PC-3 (cell line): ENCODE measurements around the gene HACD1. TPM values are rescaled to one million over a fixed set of nuclear protein-coding genes. Genes with fewer than 3 reads are reported as not detected.

Source experiments
- ATAC-seq: fragments of 200-7000 bp; cut with Tn5 transposase; 2 replicates; pipeline ENCODE4 v1.9.1; 2020; ENCODE audit warnings: mild to moderate bottlenecking, moderate library complexity
- BruUV-seq: library from RNA; stranded (reverse); fragments of 400-500 nt; replicated peaks from 2 replicates; lab custom pipeline; 2021; lab: Mats Ljungman, UMichigan
- CTCF ChIA-PET: fragments of 300-600 bp; sonication (Branson Sonifier 250); formaldehyde crosslinking; loops from one replicate; lab custom pipeline; 2022; ENCODE audit warnings: antibody characterized with exemption; lab: Charles Lee
- POLR2A ChIA-PET: fragments of 300-600 bp; sonication (Branson Sonifier 250); formaldehyde crosslinking; loops from one replicate; lab custom pipeline; 2022; ENCODE audit warnings: antibody characterized with exemption; ENCODE audit not compliant: unreplicated experiment; lab: Charles Lee
- DNase-seq: peaks from one replicate; pipeline ENCODE4 v3.0.0-alpha.2; 2015
- H2AFZ ChIP-seq: fragments of 300-600 bp; sonication (generic); 2 replicates; pipeline ENCODE4 v1.6.0; 2016; ENCODE audit warnings: antibody characterized with exemption, low read length
- H3F3A ChIP-seq: fragments of 300-600 bp; sonication (generic); one replicate; pipeline ENCODE4 v1.6.0; 2017; ENCODE audit warnings: antibody characterized with exemption, low read length, control low read depth, mild to moderate bottlenecking; ENCODE audit not compliant: unreplicated experiment
- H3K27ac ChIP-seq: fragments of 300-600 bp; sonication (generic); 2 replicates; pipeline ENCODE4 v1.5.1; 2016; ENCODE audit warnings: mild to moderate bottlenecking, low read length
- H3K27me3 ChIP-seq: fragments of 300-600 bp; sonication (generic); 2 replicates; pipeline ENCODE4 v1.6.1; 2016; ENCODE audit warnings: low read length, mixed read lengths
- H3K36me3 ChIP-seq: fragments of 300-600 bp; sonication (generic); 2 replicates; pipeline ENCODE4 v1.6.1; 2016; ENCODE audit warnings: low read depth, mixed run types, low read length, mixed read lengths
- H3K4me1 ChIP-seq: fragments of 300-600 bp; sonication (generic); 2 replicates; pipeline ENCODE4 v1.5.1; 2016; ENCODE audit warnings: low read length; ENCODE audit not compliant: insufficient read depth
- H3K4me2 ChIP-seq: fragments of 300-600 bp; sonication (generic); 2 replicates; pipeline ENCODE4 v1.6.0; 2016; ENCODE audit warnings: low read length
- H3K4me3 ChIP-seq: fragments of 300-600 bp; sonication (generic); 2 replicates; pipeline ENCODE4 v1.5.1; 2016; ENCODE audit warnings: mild to moderate bottlenecking, low read length, mixed read lengths
- H3K79me2 ChIP-seq: fragments of 300-600 bp; sonication (generic); 2 replicates; pipeline ENCODE4 v1.6.1; 2017; ENCODE audit warnings: low read length, mixed read lengths
- H3K9ac ChIP-seq: fragments of 300-600 bp; sonication (generic); 2 replicates; pipeline ENCODE4 v1.6.0; 2016; ENCODE audit warnings: mild to moderate bottlenecking, low read length
- H3K9me2 ChIP-seq: fragments of 300-600 bp; sonication (generic); replicated peaks from 2 replicates; pipeline ENCODE4 v1.6.1; 2016; ENCODE audit warnings: mixed run types, low read length, mixed read lengths
- H3K9me3 ChIP-seq: fragments of 300-600 bp; sonication (generic); 2 replicates; pipeline ENCODE4 v1.6.1; 2016; ENCODE audit warnings: low read length, mixed read lengths
- H4K20me1 ChIP-seq: fragments of 300-600 bp; sonication (generic); 2 replicates; pipeline ENCODE4 v1.6.1; 2016; ENCODE audit warnings: low read length, mixed read lengths
- EZH2 ChIP-seq: fragments of 300-600 bp; sonication (generic); IDR thresholded peaks from one replicate; pipeline ENCODE4 v1.6.1; 2017; ENCODE audit warnings: antibody characterized with exemption, mild to moderate bottlenecking, low read length; ENCODE audit not compliant: unreplicated experiment
- EZH2phosphoT487 ChIP-seq: fragments of 300-600 bp; sonication (generic); IDR thresholded peaks from 2 replicates; pipeline ENCODE4 v1.6.1; 2018; ENCODE audit warnings: mild to moderate bottlenecking, antibody characterized with exemption, low read length, borderline replicate concordance
- intact Hi-C: fragments of 100-400 bp; cut with micrococcal nuclease; formaldehyde crosslinking; loops from 2 replicates; pipeline ENCODE4 v1.9.0; 2023
- total RNA-seq: library from RNA; depleted of rRNA; stranded (reverse); fragments of >200 nt; gene quantifications from 2 replicates; pipeline ENCODE4 v1.2.3, GENCODE V29; 2014
- TF ChIP-seq, protein P1 (sequence below): fragments of 300-600 bp; sonication (generic); conservative IDR thresholded peaks from 2 replicates; pipeline ENCODE4 v1.5.1; 2017; ENCODE audit warnings: antibody characterized with exemption, low read depth, mild to moderate bottlenecking, low read length

HACD1 gene
- total RNA-seq, 1 experiment from 2014 or later: 15.3 TPM

DNA sequence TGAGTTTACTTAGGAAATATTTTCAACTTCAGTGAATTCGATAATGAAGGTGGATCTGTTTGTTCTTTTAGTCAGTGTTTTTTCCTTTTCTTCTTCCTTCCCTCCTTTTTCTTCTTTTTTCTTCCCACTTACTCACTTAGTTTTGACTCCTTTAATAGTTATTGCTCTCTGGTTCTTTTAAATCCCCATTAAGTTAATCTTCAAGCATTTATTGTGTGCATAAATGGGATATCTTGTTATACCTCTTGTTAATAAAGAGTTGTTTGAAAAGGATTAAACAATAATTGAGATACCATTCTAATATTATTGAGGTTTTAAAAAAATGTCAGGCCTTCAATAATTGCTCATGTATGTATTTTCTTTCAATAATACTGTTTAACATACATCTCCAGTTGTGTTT is 46.3 kb upstream of the HACD1 start:
- Histone ChIP-seq H3K4me2 (no peak overlapping the region), H3F3A (no peaks in the 10 kb centered on the region), H3K36me3 (no peaks in the 10 kb centered on the region), H3K9ac (no peak overlapping the region), H3K27me3 (no peaks in the 10 kb centered on the region), H3K4me1 (peaks cover 11% of the 10 kb centered on the region; the same call in 1 of the 2 replicates), H3K4me3 (no peak overlapping the region), H3K27ac (no peak overlapping the region), H3K79me2 (peaks cover 50% of the 10 kb centered on the region), H2AFZ (no peak overlapping the region), H3K9me3 (no peaks in the 10 kb centered on the region), H3K9me2 (no peaks in the 10 kb centered on the region), H4K20me1 (no peaks in the 10 kb centered on the region)
- ChIA-PET POLR2A (no interaction called here), CTCF (no interaction called here)
- ATAC-seq (no peak), DNase-seq (no peak)
- intact Hi-C loops: no loop called here
- no peak for TF ChIP-seq EZH2
- TF ChIP-seq, protein P1, sequence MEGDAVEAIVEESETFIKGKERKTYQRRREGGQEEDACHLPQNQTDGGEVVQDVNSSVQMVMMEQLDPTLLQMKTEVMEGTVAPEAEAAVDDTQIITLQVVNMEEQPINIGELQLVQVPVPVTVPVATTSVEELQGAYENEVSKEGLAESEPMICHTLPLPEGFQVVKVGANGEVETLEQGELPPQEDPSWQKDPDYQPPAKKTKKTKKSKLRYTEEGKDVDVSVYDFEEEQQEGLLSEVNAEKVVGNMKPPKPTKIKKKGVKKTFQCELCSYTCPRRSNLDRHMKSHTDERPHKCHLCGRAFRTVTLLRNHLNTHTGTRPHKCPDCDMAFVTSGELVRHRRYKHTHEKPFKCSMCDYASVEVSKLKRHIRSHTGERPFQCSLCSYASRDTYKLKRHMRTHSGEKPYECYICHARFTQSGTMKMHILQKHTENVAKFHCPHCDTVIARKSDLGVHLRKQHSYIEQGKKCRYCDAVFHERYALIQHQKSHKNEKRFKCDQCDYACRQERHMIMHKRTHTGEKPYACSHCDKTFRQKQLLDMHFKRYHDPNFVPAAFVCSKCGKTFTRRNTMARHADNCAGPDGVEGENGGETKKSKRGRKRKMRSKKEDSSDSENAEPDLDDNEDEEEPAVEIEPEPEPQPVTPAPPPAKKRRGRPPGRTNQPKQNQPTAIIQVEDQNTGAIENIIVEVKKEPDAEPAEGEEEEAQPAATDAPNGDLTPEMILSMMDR: no peak
- no TSS peak for BruUV-seq

DNA sequence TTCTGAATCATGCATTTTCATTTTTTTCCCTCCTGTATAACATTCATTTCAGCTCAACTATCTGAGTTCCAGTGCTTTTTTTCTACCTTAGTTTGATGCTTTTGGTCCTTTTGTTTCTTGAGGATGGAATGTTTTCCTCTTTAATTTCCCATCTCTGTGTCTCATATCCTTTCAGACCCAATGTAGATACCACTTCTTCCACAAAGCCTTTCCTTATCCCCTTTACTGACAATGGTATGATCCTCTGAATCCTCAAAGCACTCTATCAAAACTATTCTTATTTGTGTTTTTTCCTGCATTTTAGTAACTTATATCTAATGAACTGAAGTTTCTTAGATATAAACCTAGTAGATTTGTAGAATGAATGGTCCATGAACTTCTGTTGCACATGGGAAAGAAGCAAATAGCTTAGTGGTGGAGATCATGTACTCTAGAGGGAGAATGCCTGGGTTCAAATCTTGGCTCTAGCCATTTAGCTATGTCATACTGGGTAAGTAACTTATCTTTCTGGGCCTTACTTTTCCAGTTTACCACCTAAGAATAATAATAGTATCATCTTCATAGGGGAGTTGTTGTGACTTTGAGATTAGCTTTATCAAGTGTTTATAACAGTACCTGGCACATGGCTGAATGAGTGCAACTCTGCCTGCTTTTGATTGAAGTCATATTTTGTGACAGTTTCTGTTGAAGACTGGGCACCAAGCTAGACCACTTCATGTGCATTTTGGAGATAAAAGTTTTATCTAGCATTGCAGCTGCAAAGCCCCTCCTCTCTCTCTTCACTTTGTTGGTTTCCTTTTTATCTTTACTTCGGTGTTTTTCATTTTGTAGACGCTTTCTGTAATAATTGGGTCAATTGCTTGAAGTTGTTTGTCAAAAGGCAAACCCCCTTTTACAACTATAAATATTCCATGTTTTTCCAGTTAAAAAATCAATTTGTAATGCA is 45.3 kb upstream of the HACD1 start:
- Histone ChIP-seq H3K4me2 (no peak overlapping the region), H3K9me2 (no peaks in the 10 kb centered on the region), H2AFZ (no peak overlapping the region), H3K27ac (no peak overlapping the region), H3K9me3 (no peaks in the 10 kb centered on the region), H3K27me3 (no peaks in the 10 kb centered on the region), H3K9ac (no peak overlapping the region), H3F3A (no peaks in the 10 kb centered on the region), H3K79me2 (peaks cover 50% of the 10 kb centered on the region), H3K4me3 (no peak overlapping the region), H3K4me1 (peaks cover 11% of the 10 kb centered on the region; the same call in 1 of the 2 replicates), H4K20me1 (no peaks in the 10 kb centered on the region), H3K36me3 (no peaks in the 10 kb centered on the region)
- no TSS peak for BruUV-seq
- TF ChIP-seq, protein P1: no peak
- TF ChIP-seq EZH2phosphoT487: no peak
- no peak for TF ChIP-seq EZH2
- CTCF ChIA-PET: no interaction called here
- POLR2A ChIA-PET: no interaction called here
- intact Hi-C loops: no loop called here
- DNase-seq (no peak), ATAC-seq (no peak)

DNA sequence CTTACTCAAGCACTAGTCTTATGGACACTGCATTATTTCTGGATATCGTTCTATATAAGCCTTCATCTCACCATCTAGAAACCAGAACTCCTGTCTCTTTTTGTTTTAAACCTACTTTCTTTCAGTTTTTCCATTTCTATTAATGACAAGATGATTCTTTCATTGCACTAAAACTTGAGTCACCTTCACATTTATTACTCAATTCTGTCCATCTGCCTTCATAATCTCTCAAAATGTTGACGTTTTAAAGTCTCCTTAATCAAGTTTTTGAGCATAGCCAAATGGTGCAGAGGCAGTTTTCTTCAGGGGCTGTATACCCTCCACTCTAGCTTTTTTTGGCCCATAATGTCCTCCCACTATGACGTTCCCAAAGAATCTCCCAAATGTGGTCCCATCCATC is 44.3 kb upstream of the HACD1 start:
- no peak overlapping the region for H3K27ac ChIP-seq
- DNase-seq: no peak
- no peak overlapping the region for H2AFZ ChIP-seq
- H4K20me1 ChIP-seq: no peaks in the 10 kb centered on the region
- ATAC-seq: no peak
- H3K36me3 ChIP-seq: no peaks in the 10 kb centered on the region
- no peak for TF ChIP-seq EZH2phosphoT487
- TF ChIP-seq EZH2: no peak
- TF ChIP-seq, protein P1: no peak
- H3K27me3 ChIP-seq: no peaks in the 10 kb centered on the region
- ChIA-PET POLR2A (no interaction called here), CTCF (no interaction called here)
- BruUV-seq: no TSS peak
- H3K4me1 ChIP-seq: peaks cover 11% of the 10 kb centered on the region; the same call in 1 of the 2 replicates
- no peak overlapping the region for H3K4me3 ChIP-seq
- no peak overlapping the region for H3K9ac ChIP-seq
- no peaks in the 10 kb centered on the region for H3K9me2 ChIP-seq
- intact Hi-C loops: no loop called here
- H3K9me3 ChIP-seq: no peaks in the 10 kb centered on the region
- no peak overlapping the region for H3K4me2 ChIP-seq
- H3F3A ChIP-seq: no peaks in the 10 kb centered on the region
- peaks cover 50% of the 10 kb centered on the region for H3K79me2 ChIP-seq
